A549 (cell line): ENCODE data around the gene VSTM4. TPM values are rescaled to one million over a fixed set of nuclear protein-coding genes. Genes with fewer than 3 reads are reported as not detected.

ENCODE experiments used
- ATAC-seq, 2 experiments: fragments of 200-7000 bp in 1 of 2; fragments of >200 bp in 1 of 2; cut with Nextera tagmentation in 1 of 2; cut with Tn5 transposase in 1 of 2; 3 replicates each; pipeline versions ENCODE4 v1.8.0 to v1.9.1; 2018 to 2020; ENCODE audit warnings: mild to moderate bottlenecking in 1 of 2, moderate library complexity in 1 of 2
- CTCF ChIA-PET: fragments of 300-600 bp; sonication (Branson Sonifier 250); formaldehyde crosslinking; extraction: SDS; loops from one replicate; lab custom pipeline; 2021; ENCODE audit warnings: antibody characterized with exemption, inconsistent platforms; lab: Yijun Ruan, JAX
- POLR2A ChIA-PET: fragments of 350-600 bp; formaldehyde crosslinking; extraction: SDS; loops from one replicate; lab custom pipeline; 2021; ENCODE audit warnings: antibody characterized with exemption, inconsistent platforms; lab: Yijun Ruan, JAX
- DNase-seq, 2 experiments: peaks; one replicate each; pipeline versions ENCODE4 v3.0.0 to v3.0.0-alpha.2; 2011 to 2016; ENCODE audit warnings: low read depth in 1 of 2, low spot score in 1 of 2
- FAIRE-seq: peaks from 2 replicates; lab custom pipeline; 2011; peaks lifted over from hg19 to GRCh38; lab: Jason Lieb, UNC
- H3K27ac ChIP-seq, 2 experiments: fragments of >200 bp; sonication (Bioruptor Twin); formaldehyde crosslinking; 3 replicates each; pipeline ENCODE4 v1.5.1; 2016 to 2017
- H3K4me1 ChIP-seq: fragments of >200 bp; sonication (Bioruptor Twin); formaldehyde crosslinking; 3 replicates; pipeline ENCODE4 v1.6.1; 2016
- H3K4me2 ChIP-seq: fragments of >200 bp; sonication (Bioruptor Twin); formaldehyde crosslinking; 3 replicates; pipeline ENCODE4 v1.6.1; 2016
- H3K4me3 ChIP-seq: fragments of >200 bp; sonication (Bioruptor Twin); formaldehyde crosslinking; 3 replicates; pipeline ENCODE4 v1.5.1; 2016
- H3K9me3 ChIP-seq: fragments of >200 bp; sonication (Bioruptor Twin); formaldehyde crosslinking; 3 replicates; pipeline ENCODE4 v1.6.1; 2016
- BHLHE40 ChIP-seq: IDR thresholded peaks from 2 replicates; pipeline ENCODE4 v1.6.1; 2012; ENCODE audit warnings: low read depth, low read length, inconsistent platforms
- CBX2 ChIP-seq: fragments of 200-600 bp; sonication (generic); IDR thresholded peaks from 2 replicates; pipeline ENCODE4 v1.6.1; 2016; ENCODE audit warnings: low read depth, mild to moderate bottlenecking, borderline replicate concordance
- CBX8 ChIP-seq: fragments of 200-600 bp; sonication (generic); IDR thresholded peaks from 2 replicates; pipeline ENCODE4 v1.6.1; 2016
- CEBPB ChIP-seq, 2 experiments: fragments of >200 bp in 1 of 2; sonication (Bioruptor Twin) in 1 of 2; formaldehyde crosslinking in 1 of 2; IDR thresholded peaks; 2 replicates each; pipeline ENCODE4 v1.6.1; 2012 to 2016
- CTCF ChIP-seq: fragments of >200 bp; sonication (Bioruptor Twin); formaldehyde crosslinking; IDR thresholded peaks from 3 replicates; pipeline ENCODE4 v1.5.1; 2016
- E2F6 ChIP-seq: IDR thresholded peaks from 2 replicates; pipeline ENCODE4 v1.6.1; 2012; ENCODE audit warnings: low read depth, borderline replicate concordance
- EP300 ChIP-seq, 2 experiments: fragments of >200 bp; sonication (Bioruptor Twin); formaldehyde crosslinking; IDR thresholded peaks; 2 replicates in 1 of 2; 3 replicates in 1 of 2; pipeline ENCODE4 v1.6.1; 2016 to 2017
- FOSB ChIP-seq: fragments of 250-450 bp; sonication (Bioruptor Pico); IDR thresholded peaks from 2 replicates; pipeline ENCODE4 v1.5.0; 2020; ENCODE audit warnings: mild to moderate bottlenecking, moderate library complexity
- FOXS1 ChIP-seq: fragments of 250-450 bp; sonication (Bioruptor Pico); IDR thresholded peaks from 2 replicates; pipeline ENCODE4 v1.5.0; 2020; ENCODE audit warnings: mild to moderate bottlenecking, moderate library complexity
- HOXA7 ChIP-seq: fragments of 250-450 bp; sonication (Bioruptor Pico); IDR thresholded peaks from 2 replicates; pipeline ENCODE4 v1.5.0; 2020; ENCODE audit warnings: mild to moderate bottlenecking, moderate library complexity
- HOXB13 ChIP-seq: fragments of 250-450 bp; sonication (Bioruptor Pico); IDR thresholded peaks from 2 replicates; pipeline ENCODE4 v1.5.0; 2020; ENCODE audit warnings: low read depth, mild to moderate bottlenecking, moderate library complexity
- KDM5A ChIP-seq: fragments of 200-600 bp; sonication (generic); IDR thresholded peaks from 2 replicates; pipeline ENCODE4 v1.6.1; 2016; ENCODE audit warnings: antibody characterized with exemption, mild to moderate bottlenecking
- MAFK ChIP-seq: fragments of 450-650 bp; IDR thresholded peaks from 2 replicates; pipeline ENCODE4 v1.6.1; 2014; ENCODE audit not compliant: partially characterized antibody
- MYC ChIP-seq: IDR thresholded peaks from 2 replicates; pipeline ENCODE4 v1.6.1; 2012; ENCODE audit warnings: mild to moderate bottlenecking, inconsistent platforms, low read length, improper control_type of control experiment, borderline replicate concordance
- NPAS2 ChIP-seq: fragments of 250-450 bp; sonication (Bioruptor Pico); IDR thresholded peaks from 2 replicates; pipeline ENCODE4 v1.8.0; 2022; ENCODE audit warnings: mild to moderate bottlenecking, moderate library complexity, borderline replicate concordance
- PBX3 ChIP-seq: IDR thresholded peaks from 2 replicates; pipeline ENCODE4 v1.6.1; 2012
- POLR2AphosphoS2 ChIP-seq: conservative IDR thresholded peaks from 2 replicates; pipeline ENCODE4 v1.6.1; 2012; ENCODE audit warnings: low read length, improper control_type of control experiment, inconsistent platforms
- RAD21 ChIP-seq, 2 experiments: fragments of >200 bp in 1 of 2; sonication (Bioruptor Twin) in 1 of 2; formaldehyde crosslinking in 1 of 2; IDR thresholded peaks in 1 of 2; conservative IDR thresholded peaks in 1 of 2; 2 replicates in 1 of 2; 3 replicates in 1 of 2; pipeline ENCODE4 v1.6.1; 2012 to 2018; ENCODE audit warnings: inconsistent platforms in 1 of 2
- RCOR1 ChIP-seq: fragments of 150-350 bp; IDR thresholded peaks from 2 replicates; pipeline ENCODE4 v1.6.1; 2014; ENCODE audit warnings: antibody characterized with exemption, low read length, low read depth
- SMC3 ChIP-seq: fragments of >200 bp; sonication (Bioruptor Twin); formaldehyde crosslinking; IDR thresholded peaks from 3 replicates; pipeline ENCODE4 v1.6.1; 2018; ENCODE audit warnings: inconsistent platforms
- SREBF2 ChIP-seq: fragments of 450-650 bp; IDR thresholded peaks from 2 replicates; pipeline ENCODE4 v1.6.1; 2014; ENCODE audit warnings: mild to moderate bottlenecking, moderate library complexity
- TFCP2L1 ChIP-seq: fragments of 250-450 bp; sonication (Bioruptor Pico); IDR thresholded peaks from 2 replicates; pipeline ENCODE4 v1.5.0; 2021; ENCODE audit warnings: mild to moderate bottlenecking
- ZNF302 ChIP-seq: fragments of 250-450 bp; sonication (Bioruptor Pico); IDR thresholded peaks from 2 replicates; pipeline ENCODE4 v1.9.0; 2021; ENCODE audit warnings: inconsistent platforms, mild to moderate bottlenecking, moderate library complexity
- WGBS: methylation state at CpG from one replicate; pipeline ENCODE4 v1.1.6; 2017; ENCODE audit errors: missing lambda C conversion rate; 5-methylcytosine and 5-hydroxymethylcytosine counted together
- polyA plus RNA-seq, 4 experiments: library from polyadenylated mRNA; depleted of rRNA in 3 of 4; stranded (reverse); fragments of >200 nt; fragmentation: RNase III in 1 of 4; extraction: RNeasy Plus Mini Kit Qiagen cat#74134 plus additional on column Dnase treatment in 1 of 4; gene quantifications; 2 replicates in 3 of 4; 3 replicates in 1 of 4; pipeline ENCODE4 v1.2.3, GENCODE V29; 2011 to 2017
- TF ChIP-seq, protein P1 (sequence below): fragments of 450-650 bp; IDR thresholded peaks from 2 replicates; pipeline ENCODE4 v1.6.1; 2014; ENCODE audit warnings: antibody characterized with exemption
- TF ChIP-seq, protein P2 (sequence below): IDR thresholded peaks from 2 replicates; pipeline ENCODE4 v1.6.1; 2012

Gene VSTM4
- polyA plus RNA-seq, 2 of the 4 experiments (the other 2 are of a cell fraction) = 0.18 to 0.53 TPM

- FAIRE-seq = no peak
- DNase-seq = peak; percentile 12 to 32
- Histone ChIP-seq H3K27ac (no peak overlapping the region), H3K4me2 (no peak overlapping the region), H3K9me3 (peaks cover 3% of the 10 kb centered on the region; the same call in 1 of the 3 replicates), H3K4me1 (no peaks in the 10 kb centered on the region), H3K4me3 (no peak overlapping the region)
- TF ChIP-seq POLR2AphosphoS2 (no peak), NPAS2 (CRISPR knock-in tag) (no peak), SMC3 (0 out of 3 replicates have a peak, but pooled peaks have one; percentile 17), E2F6 (no peak), MAFK (no peak), MYC (no peak), CTCF (peak; percentile 8; the same call in 1 of the 3 replicates), HOXB13 (no peak), RAD21 (conservative IDR thresholded peaks at IDR 0.05 in 1 of 2, IDR thresholded peaks at IDR 0.05 in 1 of 2) (peak; percentile 12 to 45; a peak in 2 of 5 replicates)
- peak; percentile 57 to 72; a peak in 4 of 6 replicates for ATAC-seq
- POLR2A ChIA-PET = no interaction called here
- CTCF ChIA-PET = interaction anchor here (1.1 to 1.3 kb wide), 3 partner anchors 17 to 547 kb away, joined by 3 read pairs; no protein-coding TSS in a partner anchor
These were observed 139.1 kb downstream of the VSTM4 start for GRCh38 chr10:48976196-48976595.

- peaks cover 3% of the 10 kb centered on the region; the same call in 1 of the 3 replicates for H3K9me3 ChIP-seq
- no peak for ATAC-seq
- no peak for TF ChIP-seq SMC3
- no peak for TF ChIP-seq POLR2AphosphoS2
- TF ChIP-seq CBX2 = no peak
- TF ChIP-seq EP300 (IDR thresholded peaks at IDR 0.05) = no peak
- TF ChIP-seq FOSB (CRISPR knock-in tag) = no peak
- no peak for TF ChIP-seq TFCP2L1 (CRISPR knock-in tag)
- no peak for TF ChIP-seq HOXA7 (CRISPR knock-in tag)
- no peak for TF ChIP-seq CBX8
- TF ChIP-seq RCOR1 = no peak
- TF ChIP-seq PBX3 = no peak
- no peak for TF ChIP-seq KDM5A
- TF ChIP-seq, protein P1, sequence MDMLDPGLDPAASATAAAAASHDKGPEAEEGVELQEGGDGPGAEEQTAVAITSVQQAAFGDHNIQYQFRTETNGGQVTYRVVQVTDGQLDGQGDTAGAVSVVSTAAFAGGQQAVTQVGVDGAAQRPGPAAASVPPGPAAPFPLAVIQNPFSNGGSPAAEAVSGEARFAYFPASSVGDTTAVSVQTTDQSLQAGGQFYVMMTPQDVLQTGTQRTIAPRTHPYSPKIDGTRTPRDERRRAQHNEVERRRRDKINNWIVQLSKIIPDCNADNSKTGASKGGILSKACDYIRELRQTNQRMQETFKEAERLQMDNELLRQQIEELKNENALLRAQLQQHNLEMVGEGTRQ = no peak
- TF ChIP-seq SREBF2 = no peak
- TF ChIP-seq, protein P2, sequence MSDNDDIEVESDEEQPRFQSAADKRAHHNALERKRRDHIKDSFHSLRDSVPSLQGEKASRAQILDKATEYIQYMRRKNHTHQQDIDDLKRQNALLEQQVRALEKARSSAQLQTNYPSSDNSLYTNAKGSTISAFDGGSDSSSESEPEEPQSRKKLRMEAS = no peak
- no peak for TF ChIP-seq CEBPB (IDR thresholded peaks at IDR 0.05)
- TF ChIP-seq FOXS1 (CRISPR knock-in tag) = no peak
- no peak for TF ChIP-seq BHLHE40
- TF ChIP-seq ZNF302 (CRISPR knock-in tag) = no peak
- TF ChIP-seq, all 56 proteins: peak for 0
- Histone ChIP-seq H3K4me2 (no peak overlapping the region), H3K4me1 (no peaks in the 10 kb centered on the region), H3K27ac (no peak overlapping the region), H3K4me3 (no peak overlapping the region)
- ChIA-PET CTCF (no interaction called here), POLR2A (no interaction called here)
- WGBS = 23% methylated on average over 10 of the region's 12 CpGs
- DNase-seq (no peak), FAIRE-seq (no peak)
These were observed 140.7 kb downstream of the VSTM4 start for GRCh38 chr10:48974510-48975156.
